OCI-LY1 (cell line): ENCODE results near the gene IGF2BP3.

Source experiments
- CTCF ChIP-seq: fragments of 200-600 bp; sonication (generic), shearing (Covaris generic); IDR thresholded peaks from 2 replicates; pipeline ENCODE4 v1.5.1; 2017; ENCODE audit warnings: mild to moderate bottlenecking, antibody characterized with exemption, low read length, moderate library complexity, mixed read lengths
- EZH2 ChIP-seq: fragments of 200-600 bp; sonication (generic), shearing (Covaris generic); IDR thresholded peaks from 2 replicates; pipeline ENCODE4 v1.8.0; 2017; ENCODE audit warnings: borderline replicate concordance, mixed run types, mild to moderate bottlenecking, antibody characterized with exemption, low read length, moderate library complexity, mixed read lengths

GRCh38 chr7:23419160-23419559 lies 51.1 kb downstream of the IGF2BP3 start:
- TF ChIP-seq CTCF, result no peak
- TF ChIP-seq EZH2, result no peak
